ENCODE data around the gene G6PC3.

DNA sequence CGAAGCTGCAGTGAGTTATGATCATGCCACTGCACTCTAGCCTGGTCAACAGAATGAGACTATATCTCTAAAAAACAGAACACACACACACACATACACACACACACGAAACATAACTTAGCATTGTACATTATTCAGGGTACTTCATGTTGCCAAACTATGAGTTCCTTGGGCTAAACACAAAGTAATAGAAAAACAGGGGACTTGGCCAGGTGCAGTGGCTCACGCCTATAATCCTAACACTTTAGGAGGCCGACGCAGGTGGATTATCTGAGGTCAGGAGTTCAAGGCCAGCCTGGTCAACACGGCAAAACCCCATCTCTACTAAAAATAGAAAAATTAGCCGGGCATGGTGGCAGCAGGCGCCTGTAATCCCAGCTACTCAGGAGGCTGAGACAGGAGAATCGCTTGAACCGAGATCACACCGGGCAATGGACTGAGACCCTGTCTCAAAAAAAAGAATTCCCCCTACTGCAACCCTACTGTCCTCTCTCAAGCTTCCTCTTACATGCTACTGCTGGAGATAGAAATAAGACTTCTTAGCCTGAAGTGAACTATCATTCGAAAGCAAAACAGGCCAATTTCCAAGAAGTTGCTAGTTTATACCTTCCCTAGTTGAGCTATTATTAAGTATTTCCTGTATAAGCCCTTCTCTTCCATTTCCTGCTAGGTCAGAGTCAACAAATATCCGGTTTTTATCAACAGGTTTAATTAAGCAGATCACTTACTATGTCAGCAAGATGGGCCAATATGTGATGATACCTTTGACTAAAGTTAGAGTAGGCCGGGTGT lies 11.2 kb upstream of the G6PC3 start:
- TF ChIP-seq, protein P1, sequence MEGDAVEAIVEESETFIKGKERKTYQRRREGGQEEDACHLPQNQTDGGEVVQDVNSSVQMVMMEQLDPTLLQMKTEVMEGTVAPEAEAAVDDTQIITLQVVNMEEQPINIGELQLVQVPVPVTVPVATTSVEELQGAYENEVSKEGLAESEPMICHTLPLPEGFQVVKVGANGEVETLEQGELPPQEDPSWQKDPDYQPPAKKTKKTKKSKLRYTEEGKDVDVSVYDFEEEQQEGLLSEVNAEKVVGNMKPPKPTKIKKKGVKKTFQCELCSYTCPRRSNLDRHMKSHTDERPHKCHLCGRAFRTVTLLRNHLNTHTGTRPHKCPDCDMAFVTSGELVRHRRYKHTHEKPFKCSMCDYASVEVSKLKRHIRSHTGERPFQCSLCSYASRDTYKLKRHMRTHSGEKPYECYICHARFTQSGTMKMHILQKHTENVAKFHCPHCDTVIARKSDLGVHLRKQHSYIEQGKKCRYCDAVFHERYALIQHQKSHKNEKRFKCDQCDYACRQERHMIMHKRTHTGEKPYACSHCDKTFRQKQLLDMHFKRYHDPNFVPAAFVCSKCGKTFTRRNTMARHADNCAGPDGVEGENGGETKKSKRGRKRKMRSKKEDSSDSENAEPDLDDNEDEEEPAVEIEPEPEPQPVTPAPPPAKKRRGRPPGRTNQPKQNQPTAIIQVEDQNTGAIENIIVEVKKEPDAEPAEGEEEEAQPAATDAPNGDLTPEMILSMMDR (IDR thresholded peaks at IDR 0.05): no peak
- no peak for TF ChIP-seq POLR2A (IDR thresholded peaks at IDR 0.05)

All from esophagus squamous epithelium (tissue), 4 donors.